ENCODE data around the gene EMC1.

EMC1 gene

DNA sequence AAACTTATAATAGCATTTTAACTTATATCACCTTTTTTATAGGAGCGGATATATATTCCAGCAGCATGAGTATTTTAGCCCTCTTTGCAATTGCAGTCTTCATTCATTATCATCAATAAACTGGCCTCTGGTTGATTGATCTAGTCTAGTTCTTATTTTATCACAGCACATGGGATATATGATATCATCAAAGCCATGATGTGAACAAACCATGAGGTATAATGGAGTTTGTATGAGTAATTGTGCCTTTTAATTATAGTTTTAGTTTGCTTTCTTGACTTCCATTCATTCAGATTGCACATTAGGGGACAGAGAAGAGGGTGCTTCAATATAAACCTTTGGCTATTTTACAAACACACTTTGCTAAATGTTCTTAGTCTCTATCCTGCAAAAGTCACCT, 37.7 kb downstream of the EMC1 start:
- no peak for DNase-seq

DNA sequence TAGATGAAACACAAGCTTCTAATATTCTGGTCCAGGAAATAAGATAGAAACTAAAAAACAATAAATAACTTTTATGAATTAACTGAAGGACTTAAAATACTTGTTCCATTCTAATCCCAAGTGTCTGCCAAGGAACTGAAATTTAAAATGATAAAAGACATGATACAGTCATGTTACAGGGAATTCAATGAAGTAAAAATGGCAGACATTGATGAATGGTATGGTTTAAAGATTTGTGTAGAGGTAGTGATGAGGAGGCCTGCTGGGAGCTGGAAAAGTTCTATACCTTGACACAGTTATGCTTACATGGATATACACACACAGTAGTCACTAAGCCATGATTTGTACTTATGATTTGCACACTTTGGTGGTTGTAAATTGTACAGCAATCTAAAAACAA, 39.2 kb downstream of the EMC1 start:
- DNase-seq: no peak

DNA sequence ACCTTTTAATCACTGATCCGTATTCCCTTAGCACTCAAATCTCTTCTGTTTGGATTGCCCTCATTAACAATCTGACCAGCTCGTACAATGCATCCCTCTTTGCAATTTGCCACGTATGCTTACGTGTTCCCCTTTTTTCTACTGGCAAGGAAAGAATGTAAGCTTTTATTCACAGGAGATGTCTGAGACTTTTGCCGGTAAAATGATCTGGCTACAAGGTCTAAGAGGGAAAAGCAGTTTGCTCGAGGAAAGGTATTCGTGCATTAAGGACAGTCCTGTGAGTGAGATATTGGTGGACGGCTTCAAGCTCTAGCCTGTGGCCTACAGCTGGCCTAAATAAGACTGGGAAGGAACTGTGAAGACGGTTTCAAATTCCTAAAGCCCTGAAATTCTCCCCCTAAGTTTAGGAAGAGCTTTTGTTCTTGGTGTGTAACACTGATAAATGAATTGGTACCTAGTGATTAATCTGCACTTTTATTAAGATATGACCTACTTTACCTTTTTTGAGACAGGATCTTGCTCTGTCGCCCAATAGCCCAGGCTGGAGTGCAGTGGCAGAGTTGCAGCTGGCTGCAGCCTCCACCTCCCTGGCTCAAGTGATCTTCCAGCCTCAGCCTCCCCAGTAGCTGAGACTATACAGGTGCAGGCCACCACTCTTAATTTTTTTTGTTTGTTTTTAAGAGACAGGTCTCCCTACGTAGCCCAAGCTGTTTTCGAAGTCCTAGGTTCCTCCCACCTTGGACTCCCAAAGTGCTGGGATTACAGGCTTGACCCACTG, 40.4 kb downstream of the EMC1 start:
- no peak for DNase-seq

DNA sequence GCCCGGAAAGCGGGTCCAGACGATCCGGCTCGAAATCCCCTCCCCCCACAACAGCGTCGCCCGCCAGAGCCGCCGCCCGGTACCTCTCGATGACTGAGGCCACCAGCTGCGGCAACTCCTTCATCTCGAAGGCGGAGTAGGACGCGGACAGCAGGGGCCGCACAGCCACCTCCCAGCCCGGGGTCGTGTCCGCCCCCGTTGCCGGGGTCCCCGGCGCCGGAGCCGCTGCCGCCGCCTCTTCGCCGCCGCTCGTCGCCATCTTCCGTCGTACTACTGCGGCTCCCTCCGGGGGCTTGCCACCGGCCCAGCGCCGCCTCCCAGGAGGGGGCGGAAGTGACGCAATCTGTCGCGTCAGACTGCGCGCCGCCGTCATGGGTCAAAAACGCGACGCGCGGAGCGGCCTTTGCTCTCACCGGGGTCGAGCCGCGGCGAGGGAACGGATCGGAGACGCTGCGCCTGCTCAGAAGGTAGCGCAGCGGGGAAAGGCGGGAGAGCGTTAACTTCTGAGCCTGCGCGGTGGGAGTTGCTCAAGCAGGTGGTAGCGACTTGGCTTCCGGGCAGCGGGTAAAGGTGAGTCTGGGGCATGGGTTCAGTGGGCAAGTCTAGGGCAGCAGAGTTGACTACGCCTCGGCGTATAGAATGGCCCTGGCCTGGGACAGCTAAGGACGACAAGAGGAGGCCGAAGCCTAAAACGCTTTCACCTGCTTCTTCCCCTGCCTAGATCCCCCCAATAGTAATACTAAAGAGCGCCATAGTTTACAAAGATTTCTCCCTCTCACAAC, 41.1 kb downstream of the EMC1 start, which contains the start of gene UBR4:
Gene UBR4, minus strand, starts transcription at position 277 of the 782 bp plus-strand sequence. Its CDS starts 18 bp downstream, at position 259.
- DNase-seq: peak; percentile 99

DNA sequence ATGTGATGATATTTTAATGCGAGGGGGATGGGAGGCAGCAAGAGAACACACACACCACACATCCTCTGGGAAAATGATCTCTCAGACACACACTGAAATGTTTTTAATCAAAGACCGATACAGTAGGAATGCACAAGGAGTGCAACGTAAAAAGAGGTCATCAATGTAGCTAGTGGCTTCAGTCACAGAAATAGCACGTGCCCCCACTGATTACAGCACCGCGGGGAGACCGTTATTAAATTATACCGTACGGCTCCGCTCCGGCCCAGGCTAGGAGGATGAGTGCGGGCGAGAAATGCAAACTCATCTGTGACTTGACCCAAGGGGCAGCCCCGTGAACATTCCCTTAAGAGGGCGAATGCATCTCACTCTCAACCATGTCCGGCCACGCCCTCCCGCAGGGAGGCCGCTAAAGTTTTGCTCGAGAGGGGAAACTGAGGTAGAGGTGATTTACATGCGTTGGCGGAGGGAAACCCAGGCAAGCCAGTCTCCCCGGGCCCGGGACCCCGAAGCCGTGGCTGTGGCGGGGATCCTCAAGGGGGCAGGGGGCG, 41.8 kb downstream of the EMC1 start:
- peak; percentile 80 for DNase-seq

DNA sequence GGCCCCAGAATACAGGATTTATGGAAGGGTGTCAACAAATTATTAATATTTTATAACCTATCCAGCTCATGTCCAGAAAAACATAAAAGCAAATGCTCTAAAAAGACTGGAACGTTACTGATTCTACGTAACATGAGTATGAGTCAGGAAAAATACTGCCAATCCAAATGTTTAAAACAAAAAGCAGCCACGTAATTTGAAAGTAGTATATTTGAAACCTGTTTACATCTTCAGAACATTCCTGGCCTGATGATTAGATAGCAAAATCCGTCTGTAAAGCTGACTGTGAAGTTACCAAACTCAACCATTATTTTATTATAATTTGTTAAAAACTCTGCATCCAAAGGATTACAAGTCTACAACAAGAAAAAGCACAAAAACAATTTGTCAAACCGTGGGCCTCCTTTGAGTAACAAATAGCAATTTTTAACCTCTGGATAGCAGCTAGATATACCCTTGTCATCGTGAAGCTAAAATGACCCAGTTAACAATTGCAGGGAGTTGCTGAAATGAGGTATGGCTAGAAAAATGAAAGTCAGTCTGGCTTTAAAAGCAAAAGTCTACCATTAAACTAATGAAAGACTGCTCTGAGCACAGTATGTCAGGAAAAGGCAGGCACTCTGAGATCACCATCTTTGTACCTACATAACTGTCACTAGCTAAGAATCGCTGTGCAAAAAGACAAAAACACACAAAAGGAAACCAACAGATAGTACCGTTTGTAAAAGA, 42.5 kb downstream of the EMC1 start:
- no peak for DNase-seq

DNA sequence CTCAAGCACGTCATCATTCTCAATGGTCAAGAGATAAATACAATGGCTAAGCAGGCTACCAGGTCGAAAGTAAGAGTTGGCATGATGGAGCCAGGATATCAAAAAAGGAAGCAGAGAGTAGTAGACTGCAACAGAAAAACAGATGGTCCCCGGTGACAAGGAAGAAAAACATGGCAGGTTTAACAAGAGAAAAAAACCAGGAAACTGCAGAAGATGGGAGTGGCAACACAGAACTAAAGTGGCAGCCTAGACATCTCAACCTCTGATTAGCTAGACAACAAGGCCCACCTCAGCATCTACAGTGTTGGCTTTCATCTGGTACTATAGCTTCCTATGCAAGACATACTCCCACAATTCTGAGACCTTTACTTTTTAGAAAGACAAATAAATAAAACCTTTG, 44.4 kb downstream of the EMC1 start:
- DNase-seq: no peak

DNA sequence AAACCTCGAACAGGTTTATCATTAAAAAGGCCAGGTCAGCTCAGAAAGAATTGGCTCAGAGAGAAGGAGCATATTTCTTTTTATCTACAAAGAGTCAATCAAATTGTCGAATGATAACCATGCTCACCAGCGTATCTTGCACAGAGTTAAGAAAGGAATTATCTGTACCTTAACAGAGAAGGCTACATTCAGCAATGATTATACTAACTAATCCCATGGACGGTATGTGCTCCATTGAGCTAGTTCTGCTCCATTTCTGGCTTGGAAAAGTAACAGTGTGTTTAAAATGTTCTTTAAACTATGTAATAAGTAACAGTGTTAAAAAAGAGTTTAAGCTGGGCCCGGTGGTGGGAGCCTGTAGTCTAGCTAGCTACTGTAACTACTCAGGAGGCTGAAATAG, 45.5 kb downstream of the EMC1 start:
- DNase-seq: no peak

DNA sequence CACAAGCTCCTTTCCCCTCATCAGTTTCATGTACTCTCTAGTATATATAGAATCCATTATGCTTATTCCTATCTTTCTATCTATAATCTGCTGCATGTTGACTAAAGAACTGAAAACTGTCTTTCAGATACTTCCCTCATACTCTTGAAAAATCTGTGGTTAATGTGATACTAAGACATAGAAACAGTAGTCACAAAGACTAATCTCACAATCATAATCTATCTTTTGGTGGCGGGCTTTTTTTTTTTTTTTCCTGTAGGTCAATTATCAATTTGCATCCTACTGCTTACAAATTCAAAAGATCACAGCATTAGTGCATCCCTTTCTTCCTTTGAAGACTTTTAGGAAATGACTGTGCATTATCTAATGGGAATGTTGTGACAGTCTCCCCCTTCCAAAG, 45.9 kb downstream of the EMC1 start:
- DNase-seq: no peak

DNA sequence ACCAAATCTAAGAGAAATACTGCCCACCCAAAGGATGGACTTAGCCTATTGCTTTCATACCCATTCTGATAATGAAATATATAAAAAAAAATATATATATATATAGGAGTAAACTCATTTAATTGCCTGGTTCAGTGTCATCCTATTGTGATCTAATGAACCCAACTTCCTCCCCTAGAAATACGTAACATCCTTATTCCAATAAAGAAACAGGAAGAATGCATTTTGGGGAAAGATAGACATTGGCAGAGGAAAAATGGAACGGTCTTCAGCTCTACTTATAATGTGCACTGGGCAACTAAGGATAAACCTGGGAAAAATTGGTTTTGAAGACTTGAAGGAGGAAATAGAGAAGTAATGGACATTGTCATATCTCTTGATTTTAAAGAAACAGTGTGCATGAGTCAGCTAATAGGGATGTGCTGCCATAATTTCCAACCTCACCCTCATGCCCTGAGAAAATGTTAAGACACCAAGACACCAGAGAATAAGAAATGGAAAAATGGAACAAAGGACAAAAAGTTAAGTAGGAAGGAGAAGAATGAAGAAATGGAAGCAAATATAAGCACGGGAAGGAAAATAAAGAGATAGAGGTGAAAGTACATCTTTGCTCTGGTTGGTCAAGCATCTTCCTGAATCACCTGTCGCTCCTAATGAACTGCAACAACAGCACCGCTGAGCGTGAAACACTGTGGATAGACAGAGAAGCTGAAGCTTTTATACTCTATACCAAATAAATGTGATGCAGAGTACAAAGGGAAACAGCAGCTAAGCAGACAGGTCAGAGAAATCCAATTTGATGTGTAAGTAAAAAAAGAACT, 46.7 kb downstream of the EMC1 start:
- DNase-seq: no peak

DNA sequence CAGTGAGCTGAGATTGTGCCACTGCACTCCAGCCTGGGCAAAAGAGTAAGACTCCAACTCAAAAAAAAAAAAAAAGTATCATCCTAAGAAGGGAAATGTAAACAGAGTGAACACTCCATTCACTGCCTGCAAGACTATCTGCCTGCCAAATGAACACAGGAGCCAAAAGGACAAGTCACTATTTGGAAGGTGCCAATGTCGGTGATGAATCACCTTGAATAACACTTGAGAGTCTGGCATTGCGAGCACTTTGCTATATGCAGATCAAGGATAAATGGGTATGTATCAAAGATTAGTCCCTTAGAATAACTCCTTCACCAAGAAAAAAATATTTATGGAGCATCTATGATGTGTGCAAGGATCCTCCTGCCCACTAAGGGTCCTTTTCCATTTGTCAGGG, 47.9 kb downstream of the EMC1 start:
- no peak for DNase-seq

DNA sequence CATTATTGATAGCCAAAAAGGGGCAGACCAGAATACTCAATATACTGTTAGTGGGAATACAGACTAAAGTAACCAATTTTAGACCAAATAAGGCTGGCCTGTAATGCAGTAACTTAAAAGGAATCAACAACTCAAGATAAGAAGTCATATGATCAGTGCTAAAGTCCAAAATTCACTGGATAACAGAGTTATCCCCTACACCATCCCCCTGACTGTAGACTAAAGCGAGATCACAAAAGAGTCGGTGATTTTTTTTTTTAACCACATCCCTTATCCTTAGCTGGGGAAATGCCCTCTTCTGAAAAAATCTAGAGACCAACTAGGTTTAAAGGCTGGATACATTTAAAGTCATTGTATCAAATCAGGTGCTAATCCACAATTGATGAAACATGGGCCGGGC, 48.9 kb downstream of the EMC1 start:
- DNase-seq: no peak

DNA sequence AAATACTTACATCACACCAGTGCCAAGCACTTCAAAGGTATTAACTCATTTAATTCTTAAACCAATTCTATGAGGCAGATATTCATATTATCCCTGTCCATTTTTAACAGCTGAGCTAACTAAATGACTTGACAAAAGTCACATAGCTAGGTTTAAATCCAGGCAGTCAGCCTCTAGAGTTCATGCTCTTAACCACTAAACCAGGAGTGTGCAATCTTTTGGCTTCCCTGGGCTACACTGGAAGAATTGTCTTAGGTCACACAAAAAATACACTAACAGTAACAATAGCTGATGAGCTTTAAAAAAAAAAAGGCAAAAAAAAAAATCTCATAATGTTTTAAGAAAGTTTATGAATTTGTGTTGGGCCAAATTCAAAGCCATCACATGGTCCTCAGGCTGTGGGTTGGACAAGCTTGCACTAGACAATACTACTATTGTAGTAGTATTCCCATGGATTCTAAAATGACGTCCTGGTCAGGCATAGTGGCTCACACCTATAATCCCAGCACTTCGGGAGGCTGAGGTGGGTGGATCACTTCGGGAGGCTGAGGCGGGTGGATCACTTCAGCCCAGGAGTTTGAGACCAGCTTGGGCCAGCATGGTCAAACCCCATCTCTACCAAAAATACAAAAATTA, 51.2 kb downstream of the EMC1 start:
- no peak for DNase-seq

DNA sequence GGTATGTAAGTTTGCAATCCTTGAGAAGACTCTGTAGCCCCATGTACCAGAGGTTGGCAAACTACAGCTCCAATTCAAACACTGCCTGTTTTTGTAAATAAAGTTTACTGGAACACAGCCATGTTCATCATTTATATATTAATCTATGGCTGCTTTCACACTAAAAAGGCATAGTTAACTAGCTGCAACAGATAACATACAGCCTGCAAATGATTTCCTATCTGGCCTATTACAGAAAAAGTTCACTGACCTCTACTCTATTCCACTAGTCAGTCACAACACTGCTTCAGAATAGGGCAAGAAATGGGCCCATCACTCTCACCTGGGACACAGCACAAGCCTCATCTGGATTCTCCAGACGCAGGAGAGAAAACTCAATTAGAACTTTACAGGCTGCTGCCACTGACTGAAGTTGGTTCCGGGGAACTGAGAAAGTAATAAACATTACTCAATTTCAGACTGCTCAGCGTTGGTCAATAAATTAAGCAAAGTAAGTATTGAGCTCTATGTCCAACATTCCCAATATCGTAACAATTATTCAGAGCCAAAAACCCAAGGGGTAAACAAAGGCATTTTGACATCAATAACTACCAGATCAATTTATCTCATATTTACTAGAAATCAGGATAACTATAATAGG, 51.9 kb downstream of the EMC1 start:
- DNase-seq: no peak

DNA sequence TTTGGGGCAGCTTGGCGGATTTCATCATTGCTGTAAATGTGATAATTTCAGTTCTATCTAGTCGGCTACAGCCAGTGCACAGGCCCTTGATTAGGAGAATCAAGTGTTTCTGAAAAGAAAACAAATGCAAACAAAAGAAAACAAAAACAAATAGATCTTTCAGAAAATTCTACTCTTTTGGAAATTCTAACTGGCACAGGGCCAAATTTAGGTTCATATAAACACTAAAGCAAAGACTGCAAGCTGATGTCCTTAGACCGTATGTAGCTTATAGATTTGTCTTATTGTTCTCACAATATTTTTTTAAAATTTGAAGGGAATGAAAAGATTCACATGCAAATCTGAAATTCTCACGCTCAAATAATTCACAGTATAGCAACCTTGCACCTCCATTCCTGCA, 52.5 kb downstream of the EMC1 start:
- DNase-seq: no peak

DNA sequence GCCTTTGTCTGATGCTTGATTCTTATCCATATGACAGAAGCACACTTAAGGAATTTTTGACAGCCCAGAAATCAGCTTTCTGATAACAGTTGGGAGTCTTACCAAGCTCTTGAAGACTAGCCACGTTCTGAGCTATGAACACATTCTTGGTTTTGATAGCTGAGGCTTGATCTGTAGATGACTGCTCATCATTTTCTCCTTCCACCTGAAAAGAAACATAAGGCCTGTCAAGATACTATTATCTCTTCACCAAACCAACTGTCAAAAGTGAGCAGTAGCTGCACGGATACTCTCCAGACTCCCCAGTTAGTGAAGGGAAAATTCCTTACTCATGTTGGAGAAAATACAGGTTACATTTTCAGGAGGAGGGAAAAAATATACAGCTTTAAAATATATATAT, 53.5 kb downstream of the EMC1 start:
- DNase-seq: no peak

DNA sequence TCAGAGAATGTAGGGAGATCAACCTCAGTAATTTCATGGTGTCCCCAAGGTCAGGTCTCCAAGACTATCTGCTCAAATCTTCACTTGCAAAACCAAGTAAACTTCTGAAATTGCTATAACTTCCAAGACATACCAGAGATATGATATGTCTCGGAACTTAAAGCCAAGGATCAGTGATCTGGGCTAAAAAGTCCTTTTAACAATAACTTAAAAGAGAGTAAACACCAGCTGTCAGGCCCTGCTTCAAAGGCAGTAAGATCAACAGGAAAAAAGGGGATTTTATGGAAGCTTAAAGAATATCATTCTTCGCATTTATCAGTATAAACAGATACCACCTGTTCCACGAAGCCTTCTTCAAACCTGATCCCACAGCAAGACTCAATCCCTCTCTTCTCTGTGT, 55.0 kb downstream of the EMC1 start:
- no peak for DNase-seq

DNA sequence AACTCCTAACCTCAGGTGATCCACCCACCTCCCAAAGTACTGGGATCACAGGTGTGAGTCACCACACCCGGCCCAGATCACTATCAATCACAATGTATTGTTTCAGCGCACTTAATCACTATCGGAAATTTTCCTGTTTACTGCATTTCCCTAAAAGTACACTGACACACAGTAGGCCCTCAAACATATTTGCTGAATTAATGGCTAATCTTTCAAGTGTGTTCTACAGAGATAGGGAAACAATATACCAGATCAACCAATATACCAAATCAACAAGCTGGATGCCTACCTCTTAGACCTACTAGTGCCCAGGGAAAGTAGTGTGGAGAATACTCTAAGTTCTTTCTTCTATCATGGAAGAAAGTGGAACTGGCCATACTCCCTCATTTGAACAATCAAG, 58.3 kb downstream of the EMC1 start:
- DNase-seq: no peak

DNA sequence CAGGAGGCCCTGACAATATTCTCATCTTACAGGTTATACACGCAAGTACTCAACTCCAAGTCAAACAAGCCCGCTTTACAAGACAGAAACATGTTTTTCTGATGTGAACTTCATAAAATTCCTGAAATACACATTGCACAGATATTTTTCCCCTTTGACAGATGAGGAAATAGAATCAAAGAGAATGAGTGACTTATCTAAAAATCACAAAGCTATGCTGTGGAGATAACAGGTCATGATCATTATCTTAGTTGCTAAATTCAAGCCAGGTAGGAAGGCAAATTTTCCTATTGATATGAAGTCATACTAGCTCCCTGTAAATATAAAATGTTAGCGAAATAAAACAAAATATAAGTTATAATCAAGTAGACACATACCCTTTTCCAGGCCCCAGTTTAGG, 59.5 kb downstream of the EMC1 start:
- DNase-seq: no peak

DNA sequence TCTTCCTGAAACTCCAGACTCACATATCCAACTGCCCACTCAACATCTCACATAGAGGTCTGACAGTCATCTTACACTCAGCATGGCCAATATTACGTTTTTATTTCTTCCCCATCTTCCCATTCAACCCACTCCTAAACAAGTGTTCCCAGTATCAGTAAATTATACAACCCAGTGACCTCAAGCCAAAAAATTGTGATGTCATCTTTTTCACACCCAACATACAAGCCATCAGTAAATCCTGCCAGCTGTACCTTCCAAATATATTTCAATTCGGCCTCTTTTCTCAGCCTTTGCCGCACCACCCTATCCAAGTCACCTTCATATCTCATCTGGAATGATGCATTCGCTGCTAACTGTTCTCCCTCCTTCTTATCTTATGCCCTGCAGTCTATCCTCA, 60.9 kb downstream of the EMC1 start:
- DNase-seq: no peak

DNA sequence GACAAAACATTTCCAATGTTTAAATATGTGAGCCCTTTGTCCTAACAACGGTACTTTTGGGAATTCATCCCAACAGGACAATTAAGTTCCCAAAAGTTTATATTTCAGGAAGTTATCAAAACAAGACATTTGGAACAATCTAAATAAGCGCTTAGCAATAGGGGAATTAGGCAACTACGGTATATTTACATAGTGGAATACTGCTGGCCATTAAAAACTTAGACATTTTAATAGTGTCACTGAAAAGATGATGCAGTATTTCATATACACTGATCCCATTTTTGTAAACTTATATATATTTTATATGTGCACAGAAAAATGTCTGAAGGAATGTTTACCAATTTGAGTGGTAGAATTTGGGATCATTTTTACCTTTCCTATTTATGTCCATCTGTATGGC, 62.1 kb downstream of the EMC1 start:
- DNase-seq: no peak

DNA sequence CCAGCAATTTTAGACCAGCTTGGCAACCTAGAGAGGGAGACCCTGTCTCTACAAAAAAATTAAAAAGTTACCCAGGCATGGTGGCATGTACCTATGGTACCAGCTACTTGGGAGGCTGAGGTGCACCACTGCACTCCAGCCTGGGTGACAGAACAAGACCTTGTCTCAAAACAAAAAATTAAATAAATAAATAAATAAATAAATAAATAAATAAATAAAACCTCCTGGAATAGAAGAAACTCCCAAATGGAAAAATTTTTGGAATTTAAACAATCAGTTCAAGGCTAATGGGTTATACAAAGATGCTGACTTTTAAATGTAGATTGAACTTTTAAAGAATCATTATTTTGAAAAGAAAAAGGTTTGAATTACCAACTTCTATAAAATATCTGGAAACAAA, 63.5 kb downstream of the EMC1 start:
- DNase-seq: no peak
